Measurements from ENCODE around the gene SLC44A2. TPM values are rescaled to one million over a fixed set of nuclear protein-coding genes. Genes with fewer than 3 reads are reported as not detected.
A peak's percentile ranks its signal among the peaks of the same experiment; 100 is the strongest.

The SLC44A2 gene
- total and polyA plus RNA-seq, 8 donors, result 175 to 255 (median 188) TPM

DNA sequence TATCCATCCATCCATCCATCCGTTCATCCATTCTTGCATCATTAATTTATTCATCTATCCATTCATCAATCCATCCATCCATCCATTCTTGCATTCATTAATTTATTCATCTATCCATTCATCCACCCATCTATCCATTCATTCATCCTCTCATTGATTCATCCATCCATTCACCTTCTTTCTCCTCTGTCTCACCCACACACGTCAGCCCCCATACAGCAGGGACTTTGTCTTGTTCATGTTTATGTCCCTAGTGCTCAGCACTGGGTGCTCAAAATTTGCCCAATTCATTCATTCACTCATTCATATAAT is 37.6 kb upstream of the SLC44A2 start:
- no peak for DNase-seq
- H3K36me3 ChIP-seq, result no peaks in the 10 kb centered on the region

DNA sequence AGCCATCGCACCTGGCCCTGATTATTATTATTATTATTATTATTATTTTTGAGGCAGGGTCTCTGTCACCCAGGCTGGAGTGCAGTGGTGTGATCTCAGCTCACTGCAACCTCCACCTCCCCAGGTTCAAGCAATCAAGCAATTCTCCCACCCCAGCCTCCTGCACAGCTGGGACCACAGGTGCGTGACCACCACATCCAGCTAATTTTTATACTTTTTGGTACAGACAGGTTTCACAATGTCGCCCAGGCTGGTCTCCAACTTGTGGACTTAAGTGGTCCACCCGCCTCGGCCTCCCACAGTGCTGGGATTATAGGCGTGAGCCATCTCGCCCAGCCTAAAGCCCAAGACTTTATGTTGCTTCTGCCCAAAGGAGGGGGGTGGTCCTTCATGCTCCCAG is 32.2 kb upstream of the SLC44A2 start:
- TF ChIP-seq, protein P1, sequence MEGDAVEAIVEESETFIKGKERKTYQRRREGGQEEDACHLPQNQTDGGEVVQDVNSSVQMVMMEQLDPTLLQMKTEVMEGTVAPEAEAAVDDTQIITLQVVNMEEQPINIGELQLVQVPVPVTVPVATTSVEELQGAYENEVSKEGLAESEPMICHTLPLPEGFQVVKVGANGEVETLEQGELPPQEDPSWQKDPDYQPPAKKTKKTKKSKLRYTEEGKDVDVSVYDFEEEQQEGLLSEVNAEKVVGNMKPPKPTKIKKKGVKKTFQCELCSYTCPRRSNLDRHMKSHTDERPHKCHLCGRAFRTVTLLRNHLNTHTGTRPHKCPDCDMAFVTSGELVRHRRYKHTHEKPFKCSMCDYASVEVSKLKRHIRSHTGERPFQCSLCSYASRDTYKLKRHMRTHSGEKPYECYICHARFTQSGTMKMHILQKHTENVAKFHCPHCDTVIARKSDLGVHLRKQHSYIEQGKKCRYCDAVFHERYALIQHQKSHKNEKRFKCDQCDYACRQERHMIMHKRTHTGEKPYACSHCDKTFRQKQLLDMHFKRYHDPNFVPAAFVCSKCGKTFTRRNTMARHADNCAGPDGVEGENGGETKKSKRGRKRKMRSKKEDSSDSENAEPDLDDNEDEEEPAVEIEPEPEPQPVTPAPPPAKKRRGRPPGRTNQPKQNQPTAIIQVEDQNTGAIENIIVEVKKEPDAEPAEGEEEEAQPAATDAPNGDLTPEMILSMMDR (IDR thresholded peaks at IDR 0.05), result no peak
- Histone ChIP-seq H3K4me1 (peaks cover 0 to 62% of the 10 kb centered on the region in 2 donors), H3K4me3 (no peak overlapping the region), H3K27ac (peak overlapping the region in 1 of 2 donors; percentile 93), H3K27me3 (peaks cover 0 to 3% of the 10 kb centered on the region in 2 donors), H3K9me3 (no peaks in the 10 kb centered on the region), H3K36me3 (no peaks in the 10 kb centered on the region)
- intact Hi-C loops (cut with DNase I), result no loop called here
- ATAC-seq (no peak), DNase-seq (no peak)

More for the DNA sequence above, 37.6 kb upstream of the SLC44A2 start:
- intact Hi-C loops (cut with DNase I), result loop anchor here in 1 of 2 donors (10.0 kb wide), 1 partner anchor 57 kb away; no protein-coding TSS in a partner anchor
- no peak for ATAC-seq
- no peak overlapping the region for H3K4me3 ChIP-seq
- H3K27ac ChIP-seq, result no peak overlapping the region
- peaks cover 0 to 24% of the 10 kb centered on the region in 2 donors for H3K4me1 ChIP-seq
- H3K27me3 ChIP-seq, result peaks cover 0 to 21% of the 10 kb centered on the region in 2 donors
- H3K9me3 ChIP-seq, result no peaks in the 10 kb centered on the region
- TF ChIP-seq, protein P1 (IDR thresholded peaks at IDR 0.05), result no peak

DNA sequence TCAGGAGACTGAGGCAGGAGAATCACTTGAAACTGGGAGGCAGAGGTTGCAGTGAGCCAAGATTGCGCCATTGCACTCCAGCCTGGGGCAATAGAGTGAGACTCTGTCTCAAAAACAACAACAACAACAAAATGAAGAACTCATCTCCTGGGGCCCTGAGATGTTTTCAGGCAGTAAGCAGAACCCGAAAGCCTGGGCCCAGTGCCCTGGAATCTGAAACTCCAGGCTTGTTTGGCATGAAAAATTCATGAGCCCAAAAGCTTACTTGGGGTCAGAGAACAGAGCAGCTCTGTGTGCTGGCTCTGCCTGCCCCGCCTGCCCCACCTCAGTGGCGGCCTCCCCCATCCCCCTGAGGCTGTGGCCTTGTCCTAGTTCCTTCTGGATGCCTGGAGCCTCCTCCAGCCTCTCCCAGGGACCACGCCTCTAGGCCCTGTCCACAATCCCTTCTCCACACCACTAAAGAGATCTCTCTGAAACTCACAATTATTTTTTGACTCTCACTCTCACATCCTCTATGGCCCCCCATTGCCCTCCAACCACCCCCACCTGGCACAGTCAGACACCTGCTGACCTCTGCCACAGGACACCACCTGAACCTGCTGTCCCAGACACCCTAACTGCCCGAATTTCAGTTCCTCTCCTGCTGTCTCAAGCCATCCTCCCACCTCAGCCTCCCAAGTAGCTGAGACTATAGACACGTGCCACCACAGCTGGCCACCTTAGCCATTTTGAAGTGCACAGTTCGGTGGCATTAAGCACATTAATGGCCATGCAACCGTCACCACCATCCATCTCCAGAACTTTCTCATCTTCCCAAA is 31.3 kb upstream of the SLC44A2 start:
- DNase-seq, result peak in 1 of 4 donors; percentile 78
- peak overlapping the region in 1 of 2 donors; percentile 93 for H3K27ac ChIP-seq
- no peaks in the 10 kb centered on the region for H3K27me3 ChIP-seq

DNA sequence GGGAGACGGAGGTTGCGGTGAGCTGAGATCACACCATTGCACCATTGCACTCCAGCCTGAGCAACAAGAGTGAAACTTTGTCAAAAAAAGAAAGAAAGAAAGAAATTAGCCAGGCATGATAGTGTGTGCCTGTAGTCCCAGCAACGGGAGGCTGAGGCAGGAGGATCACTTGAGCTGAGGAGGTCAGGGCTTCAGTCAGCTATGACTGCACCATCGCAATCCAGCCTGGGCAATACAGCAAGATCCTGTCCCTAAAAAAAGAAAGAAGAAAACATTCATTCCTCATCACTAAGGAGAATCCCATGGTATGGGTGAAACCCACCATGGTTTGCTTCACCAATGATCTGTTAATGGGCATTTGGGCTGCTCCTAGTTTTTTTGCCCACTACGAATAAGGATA is 25.2 kb upstream of the SLC44A2 start:
- no peaks in the 10 kb centered on the region for H3K36me3 ChIP-seq
- DNase-seq (no peak), ATAC-seq (no peak)
- H3K4me3 ChIP-seq, result no peak overlapping the region
- peaks cover 10 to 51% of the 10 kb centered on the region in 2 donors for H3K4me1 ChIP-seq
- no peak overlapping the region for H3K27ac ChIP-seq
- intact Hi-C loops (cut with DNase I), result no loop called here
- no peaks in the 10 kb centered on the region for H3K9me3 ChIP-seq
- TF ChIP-seq, protein P1 (IDR thresholded peaks at IDR 0.05), result no peak
- no peaks in the 10 kb centered on the region for H3K27me3 ChIP-seq

More for the DNA sequence above, 31.3 kb upstream of the SLC44A2 start:
- ATAC-seq, result peak; percentile 30
- TF ChIP-seq, protein P1 (IDR thresholded peaks at IDR 0.05), result no peak
- no peaks in the 10 kb centered on the region for H3K9me3 ChIP-seq
- peaks cover 0 to 62% of the 10 kb centered on the region in 2 donors for H3K4me1 ChIP-seq
- intact Hi-C loops (cut with DNase I), result no loop called here
- H3K4me3 ChIP-seq, result no peak overlapping the region
- no peaks in the 10 kb centered on the region for H3K36me3 ChIP-seq

DNA sequence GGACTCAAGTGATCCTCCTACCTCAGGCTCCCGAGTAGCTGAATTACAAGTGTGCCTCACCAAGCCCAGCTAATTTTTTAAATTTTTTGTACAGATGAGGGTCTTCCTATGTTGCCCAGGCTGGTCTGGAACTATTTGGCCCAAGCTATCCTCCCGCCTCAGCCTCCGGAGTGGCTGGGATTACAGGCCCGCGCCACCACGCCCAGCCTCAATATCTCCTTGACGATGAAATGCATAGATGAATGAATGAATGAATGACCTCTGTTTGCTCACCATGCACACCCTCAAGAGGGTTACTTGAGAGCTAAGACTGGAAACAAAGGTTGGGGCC is 23.4 kb upstream of the SLC44A2 start:
- TF ChIP-seq, protein P1 (IDR thresholded peaks at IDR 0.05), result no peak
- DNase-seq (no peak), ATAC-seq (no peak)
- Histone ChIP-seq H3K36me3 (no peaks in the 10 kb centered on the region), H3K9me3 (no peaks in the 10 kb centered on the region), H3K4me3 (peak overlapping the region in 1 of 2 donors; percentile 67), H3K27me3 (no peaks in the 10 kb centered on the region), H3K4me1 (peaks cover 10 to 47% of the 10 kb centered on the region in 2 donors), H3K27ac (no peak overlapping the region)
- intact Hi-C loops (cut with DNase I), result no loop called here

All from left lung (tissue), 10 donors.